ENCODE measurements around the gene DLGAP1. TPM values are rescaled to one million over a fixed set of nuclear protein-coding genes. Genes with fewer than 3 reads are reported as not detected.

Gene DLGAP1
- total and polyA plus RNA-seq, 2 donors, result 0.24 to 0.41 TPM

DNA sequence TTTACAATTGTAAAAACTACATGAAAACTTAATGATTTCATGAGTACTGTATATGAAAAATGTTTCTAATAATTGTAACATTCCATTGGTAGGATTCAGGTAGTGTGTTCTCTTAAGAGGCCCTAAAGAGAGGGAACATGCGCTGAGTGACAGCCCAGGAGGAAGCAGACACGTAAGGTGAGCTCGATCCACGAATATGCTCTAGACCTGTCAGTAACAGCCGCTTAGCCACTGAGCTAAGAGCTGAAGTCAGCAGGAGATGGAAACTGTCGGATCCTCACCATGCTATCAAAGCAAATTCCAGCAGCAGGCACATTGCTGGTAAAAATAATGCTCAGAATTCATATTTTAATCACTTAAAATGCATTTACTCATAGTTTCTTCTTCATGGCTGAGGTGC, 658.7 kb downstream of the DLGAP1 start:
- Histone ChIP-seq H3K36me3 (ENCODE audit: control insufficient read depth in 2 of 2, insufficient read depth in 2 of 2, low read length in 1 of 2) (no peaks in the 10 kb centered on the region), H3K27me3 (ENCODE audit: control insufficient read depth in 2 of 2, insufficient read depth in 1 of 2, low read length in 1 of 2) (no peaks in the 10 kb centered on the region), H3K9me3 (ENCODE audit: control insufficient read depth in 2 of 2, insufficient read depth in 1 of 2, low read length in 1 of 2) (no peaks in the 10 kb centered on the region), H3K4me1 (ENCODE audit: control insufficient read depth in 2 of 2, insufficient read depth in 2 of 2, low read length in 2 of 2) (no peaks in the 10 kb centered on the region), H3K27ac (ENCODE audit: low read depth in 1 of 2, low read length in 1 of 2) (no peak overlapping the region), H3K4me3 (ENCODE audit: low read length in 2 of 2) (no peak overlapping the region)
- 96% methylated on average over 6 of the region's 6 CpGs for WGBS
- no peak for DNase-seq (ENCODE audit: low read depth in 6 of 9, low spot score in 9 of 9)

DNA sequence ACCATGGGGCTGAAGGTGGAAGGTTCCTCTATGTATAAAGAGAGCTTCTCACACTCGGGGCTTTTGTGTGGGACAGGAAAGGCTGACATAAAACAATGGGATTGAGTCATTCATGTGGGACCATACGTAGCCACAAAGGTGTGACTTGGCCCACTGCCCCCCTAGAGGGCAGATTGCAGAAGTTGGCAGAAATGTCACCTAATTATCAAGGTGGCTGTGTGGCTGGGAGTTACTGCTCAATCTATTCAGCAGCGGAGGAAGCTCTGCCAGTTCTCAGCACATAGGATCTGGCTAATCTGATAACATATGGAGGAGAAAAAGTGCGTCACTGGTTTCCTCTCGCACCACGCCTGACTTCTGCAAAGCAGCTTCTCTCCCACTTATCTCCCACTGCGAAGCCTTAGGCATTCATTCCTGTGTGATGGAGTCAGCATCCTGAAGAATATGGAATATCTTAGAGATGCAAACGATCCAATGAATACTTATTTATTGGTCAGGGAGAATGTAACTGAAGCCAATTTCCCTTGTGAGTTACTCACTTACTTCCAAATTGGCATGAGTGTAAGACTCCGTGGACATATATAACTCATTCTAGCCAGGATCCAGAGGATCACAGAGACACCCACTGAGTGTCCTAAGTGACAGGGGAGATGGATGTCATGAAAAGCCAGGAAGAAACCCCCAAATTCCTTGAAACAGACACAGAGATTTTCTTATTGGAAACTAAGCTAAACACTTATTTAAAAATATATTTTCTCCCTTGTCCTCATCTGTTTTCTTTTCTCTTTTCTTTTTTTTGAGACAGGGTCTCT, 660.4 kb downstream of the DLGAP1 start:
- no peak overlapping the region for H3K27ac ChIP-seq (ENCODE audit: low read depth in 1 of 2, low read length in 1 of 2)
- no peaks in the 10 kb centered on the region for H3K9me3 ChIP-seq (ENCODE audit: control insufficient read depth in 2 of 2, insufficient read depth in 1 of 2, low read length in 1 of 2)
- no peaks in the 10 kb centered on the region for H3K36me3 ChIP-seq (ENCODE audit: control insufficient read depth in 2 of 2, insufficient read depth in 2 of 2, low read length in 1 of 2)
- H3K27me3 ChIP-seq (ENCODE audit: control insufficient read depth in 2 of 2, insufficient read depth in 1 of 2, low read length in 1 of 2), result no peaks in the 10 kb centered on the region
- H3K4me3 ChIP-seq (ENCODE audit: low read length in 2 of 2), result no peak overlapping the region
- DNase-seq (ENCODE audit: low read depth in 6 of 9, low spot score in 9 of 9), result no peak
- no peaks in the 10 kb centered on the region for H3K4me1 ChIP-seq (ENCODE audit: control insufficient read depth in 2 of 2, insufficient read depth in 2 of 2, low read length in 2 of 2)
- WGBS, result 21% methylated on average over 9 of the region's 9 CpGs

DNA sequence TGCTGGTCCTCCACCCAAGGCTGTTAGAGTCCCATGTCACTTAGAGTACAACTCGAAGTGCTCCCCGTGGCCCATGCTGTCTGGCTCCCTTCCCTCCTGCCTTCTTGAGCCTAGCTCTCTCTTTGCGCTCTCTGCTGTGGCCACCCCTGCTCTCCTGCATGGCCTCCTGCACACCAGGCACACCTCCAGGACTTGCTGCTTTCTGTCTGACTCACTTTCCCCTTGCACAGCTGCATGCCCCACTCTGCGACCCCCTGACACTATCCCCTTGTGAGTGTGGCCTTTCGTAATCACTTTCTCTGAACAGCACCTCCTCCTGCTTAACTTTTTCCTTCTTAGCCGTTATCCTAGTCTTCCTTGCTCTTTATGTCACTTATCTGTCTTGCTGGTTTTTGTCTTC, 661.6 kb downstream of the DLGAP1 start:
- H3K27ac ChIP-seq (ENCODE audit: low read depth in 1 of 2, low read length in 1 of 2), result no peak overlapping the region
- no peak for DNase-seq (ENCODE audit: low read depth in 6 of 9, low spot score in 9 of 9)
- H3K4me3 ChIP-seq (ENCODE audit: low read length in 2 of 2), result no peak overlapping the region
- H3K9me3 ChIP-seq (ENCODE audit: control insufficient read depth in 2 of 2, insufficient read depth in 1 of 2, low read length in 1 of 2), result no peaks in the 10 kb centered on the region
- WGBS, result 97% methylated on average over 6 of the region's 6 CpGs
- H3K36me3 ChIP-seq (ENCODE audit: control insufficient read depth in 2 of 2, insufficient read depth in 2 of 2, low read length in 1 of 2), result no peaks in the 10 kb centered on the region
- H3K4me1 ChIP-seq (ENCODE audit: control insufficient read depth in 2 of 2, insufficient read depth in 2 of 2, low read length in 2 of 2), result no peaks in the 10 kb centered on the region
- no peaks in the 10 kb centered on the region for H3K27me3 ChIP-seq (ENCODE audit: control insufficient read depth in 2 of 2, insufficient read depth in 1 of 2, low read length in 1 of 2)

DNA sequence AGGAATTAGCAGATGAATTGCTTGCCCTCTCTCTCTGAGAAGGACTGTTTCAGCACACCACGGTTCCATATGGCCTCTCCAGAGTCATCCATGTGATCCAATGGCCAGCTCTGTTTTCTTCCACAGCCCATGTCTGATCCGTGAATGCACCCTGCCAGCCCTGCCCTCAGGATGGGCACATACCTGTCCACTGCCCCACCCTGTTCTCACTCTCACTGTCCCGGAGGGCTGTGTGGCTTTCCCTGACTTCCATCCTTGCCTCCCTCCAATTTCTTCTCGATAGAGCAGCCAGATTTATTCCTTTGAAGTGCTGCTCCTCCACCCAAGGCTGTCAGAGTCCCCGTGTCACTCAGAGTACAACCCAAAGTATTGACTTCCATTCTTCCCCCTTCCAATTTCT, 662.0 kb downstream of the DLGAP1 start:
- WGBS, result 94% methylated on average over 5 of the region's 5 CpGs
- H3K9me3 ChIP-seq (ENCODE audit: control insufficient read depth in 2 of 2, insufficient read depth in 1 of 2, low read length in 1 of 2), result no peaks in the 10 kb centered on the region
- DNase-seq (ENCODE audit: low read depth in 6 of 9, low spot score in 9 of 9), result no peak
- H3K27me3 ChIP-seq (ENCODE audit: control insufficient read depth in 2 of 2, insufficient read depth in 1 of 2, low read length in 1 of 2), result no peaks in the 10 kb centered on the region
- no peaks in the 10 kb centered on the region for H3K36me3 ChIP-seq (ENCODE audit: control insufficient read depth in 2 of 2, insufficient read depth in 2 of 2, low read length in 1 of 2)
- H3K27ac ChIP-seq (ENCODE audit: low read depth in 1 of 2, low read length in 1 of 2), result no peak overlapping the region
- no peaks in the 10 kb centered on the region for H3K4me1 ChIP-seq (ENCODE audit: control insufficient read depth in 2 of 2, insufficient read depth in 2 of 2, low read length in 2 of 2)
- no peak overlapping the region for H3K4me3 ChIP-seq (ENCODE audit: low read length in 2 of 2)

DNA sequence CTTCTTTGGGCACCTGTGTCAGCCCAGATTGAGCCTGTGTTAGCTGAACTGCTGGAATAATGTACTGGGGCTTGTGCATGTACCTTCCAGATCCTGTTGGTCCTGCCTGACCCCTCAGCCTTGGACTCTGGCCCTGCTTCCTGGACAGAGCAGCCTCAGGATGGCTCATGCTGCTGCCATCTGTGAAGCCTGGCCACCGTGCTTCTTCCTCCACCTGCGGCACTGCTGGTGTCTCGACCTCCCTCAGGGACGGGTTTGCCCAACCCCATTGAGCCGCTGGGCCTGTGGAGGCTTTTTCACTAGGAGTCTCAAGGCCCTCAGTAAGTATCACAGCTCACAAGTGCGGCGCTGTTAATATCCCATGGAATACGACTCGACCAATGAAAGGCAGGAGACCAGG, 662.4 kb downstream of the DLGAP1 start:
- WGBS, result 91% methylated on average over 9 of the region's 9 CpGs
- Histone ChIP-seq H3K27ac (ENCODE audit: low read depth in 1 of 2, low read length in 1 of 2) (no peak overlapping the region), H3K4me1 (ENCODE audit: control insufficient read depth in 2 of 2, insufficient read depth in 2 of 2, low read length in 2 of 2) (no peaks in the 10 kb centered on the region), H3K36me3 (ENCODE audit: control insufficient read depth in 2 of 2, insufficient read depth in 2 of 2, low read length in 1 of 2) (no peaks in the 10 kb centered on the region), H3K27me3 (ENCODE audit: control insufficient read depth in 2 of 2, insufficient read depth in 1 of 2, low read length in 1 of 2) (no peaks in the 10 kb centered on the region), H3K9me3 (ENCODE audit: control insufficient read depth in 2 of 2, insufficient read depth in 1 of 2, low read length in 1 of 2) (no peaks in the 10 kb centered on the region), H3K4me3 (ENCODE audit: low read length in 2 of 2) (no peak overlapping the region)
- no peak for DNase-seq (ENCODE audit: low read depth in 6 of 9, low spot score in 9 of 9)

DNA sequence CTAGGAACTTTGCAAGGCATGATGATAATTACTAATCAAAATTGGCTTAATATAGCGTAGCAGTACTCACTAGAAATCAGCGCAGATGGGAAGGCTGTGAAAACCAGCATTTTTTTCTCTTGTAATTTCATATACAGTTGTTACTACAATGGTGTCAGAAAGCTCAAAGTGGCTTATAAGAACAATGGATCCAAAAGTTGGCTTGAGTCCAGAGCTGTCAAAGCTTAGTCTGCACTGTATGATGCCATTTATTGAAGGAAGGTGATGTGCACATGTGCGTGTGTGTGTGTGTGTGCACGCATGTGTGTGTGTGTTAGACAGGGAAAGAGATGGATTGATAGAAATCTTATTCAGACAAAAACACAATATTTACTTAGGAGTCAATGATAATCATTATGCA, 663.9 kb downstream of the DLGAP1 start:
- H3K9me3 ChIP-seq (ENCODE audit: control insufficient read depth in 2 of 2, insufficient read depth in 1 of 2, low read length in 1 of 2), result no peaks in the 10 kb centered on the region
- H3K27ac ChIP-seq (ENCODE audit: low read depth in 1 of 2, low read length in 1 of 2), result no peak overlapping the region
- H3K36me3 ChIP-seq (ENCODE audit: control insufficient read depth in 2 of 2, insufficient read depth in 2 of 2, low read length in 1 of 2), result no peaks in the 10 kb centered on the region
- H3K4me1 ChIP-seq (ENCODE audit: control insufficient read depth in 2 of 2, insufficient read depth in 2 of 2, low read length in 2 of 2), result no peaks in the 10 kb centered on the region
- no peaks in the 10 kb centered on the region for H3K27me3 ChIP-seq (ENCODE audit: control insufficient read depth in 2 of 2, insufficient read depth in 1 of 2, low read length in 1 of 2)
- 63% methylated on average over 4 of the region's 4 CpGs for WGBS
- no peak for DNase-seq (ENCODE audit: low read depth in 6 of 9, low spot score in 9 of 9)
- H3K4me3 ChIP-seq (ENCODE audit: low read length in 2 of 2), result no peak overlapping the region

DNA sequence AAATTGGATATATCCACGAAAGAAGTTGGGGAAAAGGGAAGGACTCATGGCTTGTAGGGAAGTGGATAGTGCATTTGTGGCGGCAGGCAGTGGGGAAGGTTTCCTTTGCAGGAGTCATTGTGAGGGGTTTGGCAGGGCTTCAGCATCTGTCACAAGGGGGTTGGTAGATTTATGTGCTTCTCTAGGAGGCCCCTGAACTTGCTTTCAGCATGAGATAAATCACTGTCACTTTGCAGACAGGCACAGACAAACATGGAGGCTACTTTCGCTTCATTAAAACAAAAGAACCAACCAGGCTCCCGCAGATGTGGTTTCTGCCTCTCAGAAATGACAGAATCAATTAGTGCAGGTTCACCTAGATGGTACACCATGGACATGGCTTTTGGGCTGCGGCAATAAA, 664.4 kb downstream of the DLGAP1 start:
- Histone ChIP-seq H3K4me1 (ENCODE audit: control insufficient read depth in 2 of 2, insufficient read depth in 2 of 2, low read length in 2 of 2) (no peaks in the 10 kb centered on the region), H3K27ac (ENCODE audit: low read depth in 1 of 2, low read length in 1 of 2) (no peak overlapping the region), H3K36me3 (ENCODE audit: control insufficient read depth in 2 of 2, insufficient read depth in 2 of 2, low read length in 1 of 2) (no peaks in the 10 kb centered on the region), H3K9me3 (ENCODE audit: control insufficient read depth in 2 of 2, insufficient read depth in 1 of 2, low read length in 1 of 2) (no peaks in the 10 kb centered on the region), H3K4me3 (ENCODE audit: low read length in 2 of 2) (no peak overlapping the region), H3K27me3 (ENCODE audit: control insufficient read depth in 2 of 2, insufficient read depth in 1 of 2, low read length in 1 of 2) (no peaks in the 10 kb centered on the region)
- peak in 1 of 9 donors; percentile 22 for DNase-seq (ENCODE audit: low read depth in 6 of 9, low spot score in 9 of 9)
- 17% methylated on average over 5 of the region's 5 CpGs for WGBS

DNA sequence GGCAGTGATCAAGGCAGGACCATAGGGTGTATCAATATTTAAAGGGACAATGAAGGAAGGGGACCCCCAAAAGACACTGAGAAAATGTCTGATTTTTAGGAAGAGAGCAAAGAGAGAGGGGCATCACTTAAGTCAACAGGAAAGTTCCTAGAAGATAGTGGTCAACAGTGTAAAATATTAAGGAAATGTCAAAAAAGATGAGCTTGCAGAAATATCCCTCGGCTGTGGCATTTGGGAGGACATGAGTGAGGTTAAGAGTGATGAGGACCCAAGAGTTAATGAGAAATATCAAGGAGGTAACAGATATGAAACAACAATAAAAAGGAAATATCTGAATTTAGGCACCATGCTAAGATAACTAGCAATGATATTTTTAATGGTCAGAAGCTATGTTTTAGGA, 665.6 kb downstream of the DLGAP1 start:
- 73% methylated on average over 1 of the region's 1 CpG for WGBS
- no peaks in the 10 kb centered on the region for H3K4me1 ChIP-seq (ENCODE audit: control insufficient read depth in 2 of 2, insufficient read depth in 2 of 2, low read length in 2 of 2)
- no peaks in the 10 kb centered on the region for H3K36me3 ChIP-seq (ENCODE audit: control insufficient read depth in 2 of 2, insufficient read depth in 2 of 2, low read length in 1 of 2)
- H3K27me3 ChIP-seq (ENCODE audit: control insufficient read depth in 2 of 2, insufficient read depth in 1 of 2, low read length in 1 of 2), result no peaks in the 10 kb centered on the region
- H3K4me3 ChIP-seq (ENCODE audit: low read length in 2 of 2), result no peak overlapping the region
- DNase-seq (ENCODE audit: low read depth in 6 of 9, low spot score in 9 of 9), result no peak
- no peaks in the 10 kb centered on the region for H3K9me3 ChIP-seq (ENCODE audit: control insufficient read depth in 2 of 2, insufficient read depth in 1 of 2, low read length in 1 of 2)
- H3K27ac ChIP-seq (ENCODE audit: low read depth in 1 of 2, low read length in 1 of 2), result no peak overlapping the region

DNA sequence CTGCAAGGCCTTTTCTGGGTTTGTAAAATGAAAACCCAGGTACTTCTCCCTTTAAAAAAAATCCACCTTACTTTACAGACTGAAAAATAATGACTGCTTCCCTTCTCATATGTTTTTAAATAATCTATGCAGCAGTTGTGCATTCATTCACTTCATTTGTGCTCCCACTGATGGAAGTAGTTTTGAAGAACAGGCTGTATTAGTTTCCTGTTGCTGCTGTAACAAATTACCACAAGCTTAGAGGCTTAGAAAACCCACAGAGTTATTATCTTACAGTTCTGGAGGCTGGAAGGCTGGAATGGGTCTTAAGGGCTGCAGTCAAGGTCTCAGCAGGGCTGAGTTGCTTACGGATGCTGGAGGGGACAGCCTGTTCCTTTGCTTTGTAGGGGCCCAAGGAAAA, 670.2 kb downstream of the DLGAP1 start:
- DNase-seq (ENCODE audit: low read depth in 6 of 9, low spot score in 9 of 9), result no peak
- H3K9me3 ChIP-seq (ENCODE audit: control insufficient read depth in 2 of 2, insufficient read depth in 1 of 2, low read length in 1 of 2), result no peaks in the 10 kb centered on the region
- WGBS, result 98% methylated on average over 1 of the region's 1 CpG
- no peaks in the 10 kb centered on the region for H3K4me1 ChIP-seq (ENCODE audit: control insufficient read depth in 2 of 2, insufficient read depth in 2 of 2, low read length in 2 of 2)
- no peaks in the 10 kb centered on the region for H3K27me3 ChIP-seq (ENCODE audit: control insufficient read depth in 2 of 2, insufficient read depth in 1 of 2, low read length in 1 of 2)
- no peaks in the 10 kb centered on the region for H3K36me3 ChIP-seq (ENCODE audit: control insufficient read depth in 2 of 2, insufficient read depth in 2 of 2, low read length in 1 of 2)
- no peak overlapping the region for H3K27ac ChIP-seq (ENCODE audit: low read depth in 1 of 2, low read length in 1 of 2)
- H3K4me3 ChIP-seq (ENCODE audit: low read length in 2 of 2), result no peak overlapping the region

Data from thymus (tissue), 11 donors.